Ishikawa (cell line): Measurements from ENCODE around the gene AP4B1.

Source experiments
- CEBPB ChIP-seq: IDR thresholded peaks from 2 replicates; pipeline ENCODE4 v1.6.1; 2012
- EP300 ChIP-seq: IDR thresholded peaks from 2 replicates; pipeline ENCODE4 v1.6.1; 2012; ENCODE audit warnings: borderline replicate concordance
- FOXM1 ChIP-seq: IDR thresholded peaks from 2 replicates; pipeline ENCODE4 v1.6.1; 2012; ENCODE audit warnings: low read depth, borderline replicate concordance
- NFIC ChIP-seq: IDR thresholded peaks from 2 replicates; pipeline ENCODE4 v1.6.1; 2012
- TAF1 ChIP-seq: IDR thresholded peaks from 2 replicates; pipeline ENCODE4 v1.6.1; 2012; ENCODE audit warnings: low read depth, mild to moderate bottlenecking
- TEAD4 ChIP-seq: IDR thresholded peaks from 2 replicates; pipeline ENCODE4 v1.6.1; 2012
- TF ChIP-seq, protein P1 (sequence below): IDR thresholded peaks from 2 replicates; pipeline ENCODE4 v1.6.1; 2012
- TF ChIP-seq, protein P2 (sequence below): IDR thresholded peaks from 2 replicates; pipeline ENCODE4 v1.6.1; 2012; ENCODE audit warnings: low read depth, mild to moderate bottlenecking

- TF ChIP-seq, protein P1, sequence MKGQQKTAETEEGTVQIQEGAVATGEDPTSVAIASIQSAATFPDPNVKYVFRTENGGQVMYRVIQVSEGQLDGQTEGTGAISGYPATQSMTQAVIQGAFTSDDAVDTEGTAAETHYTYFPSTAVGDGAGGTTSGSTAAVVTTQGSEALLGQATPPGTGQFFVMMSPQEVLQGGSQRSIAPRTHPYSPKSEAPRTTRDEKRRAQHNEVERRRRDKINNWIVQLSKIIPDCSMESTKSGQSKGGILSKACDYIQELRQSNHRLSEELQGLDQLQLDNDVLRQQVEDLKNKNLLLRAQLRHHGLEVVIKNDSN = no peak
- TF ChIP-seq, protein P2, sequence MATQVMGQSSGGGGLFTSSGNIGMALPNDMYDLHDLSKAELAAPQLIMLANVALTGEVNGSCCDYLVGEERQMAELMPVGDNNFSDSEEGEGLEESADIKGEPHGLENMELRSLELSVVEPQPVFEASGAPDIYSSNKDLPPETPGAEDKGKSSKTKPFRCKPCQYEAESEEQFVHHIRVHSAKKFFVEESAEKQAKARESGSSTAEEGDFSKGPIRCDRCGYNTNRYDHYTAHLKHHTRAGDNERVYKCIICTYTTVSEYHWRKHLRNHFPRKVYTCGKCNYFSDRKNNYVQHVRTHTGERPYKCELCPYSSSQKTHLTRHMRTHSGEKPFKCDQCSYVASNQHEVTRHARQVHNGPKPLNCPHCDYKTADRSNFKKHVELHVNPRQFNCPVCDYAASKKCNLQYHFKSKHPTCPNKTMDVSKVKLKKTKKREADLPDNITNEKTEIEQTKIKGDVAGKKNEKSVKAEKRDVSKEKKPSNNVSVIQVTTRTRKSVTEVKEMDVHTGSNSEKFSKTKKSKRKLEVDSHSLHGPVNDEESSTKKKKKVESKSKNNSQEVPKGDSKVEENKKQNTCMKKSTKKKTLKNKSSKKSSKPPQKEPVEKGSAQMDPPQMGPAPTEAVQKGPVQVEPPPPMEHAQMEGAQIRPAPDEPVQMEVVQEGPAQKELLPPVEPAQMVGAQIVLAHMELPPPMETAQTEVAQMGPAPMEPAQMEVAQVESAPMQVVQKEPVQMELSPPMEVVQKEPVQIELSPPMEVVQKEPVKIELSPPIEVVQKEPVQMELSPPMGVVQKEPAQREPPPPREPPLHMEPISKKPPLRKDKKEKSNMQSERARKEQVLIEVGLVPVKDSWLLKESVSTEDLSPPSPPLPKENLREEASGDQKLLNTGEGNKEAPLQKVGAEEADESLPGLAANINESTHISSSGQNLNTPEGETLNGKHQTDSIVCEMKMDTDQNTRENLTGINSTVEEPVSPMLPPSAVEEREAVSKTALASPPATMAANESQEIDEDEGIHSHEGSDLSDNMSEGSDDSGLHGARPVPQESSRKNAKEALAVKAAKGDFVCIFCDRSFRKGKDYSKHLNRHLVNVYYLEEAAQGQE = no peak
- TF ChIP-seq EP300 (no peak), CEBPB (no peak), NFIC (no peak), FOXM1 (no peak), TEAD4 (no peak), TAF1 (no peak)
These were observed 13.6 kb upstream of the AP4B1 start for GRCh38 chr1:113918243-113918642.
